Lower leg skin (tissue), 3 donors: ENCODE measurements around the gene ADGRV1.

Source experiments
- POLR2A ChIP-seq, 2 donors: fragments of 450-650 bp; IDR thresholded peaks; one replicate each; pipeline ENCODE4 v1.6.1; 2016 to 2017; ENCODE audit warnings: antibody characterized with exemption in 2 of 2, mild to moderate bottlenecking in 1 of 2, moderate library complexity in 1 of 2
- TF ChIP-seq, protein P1 (sequence below), 3 donors: fragments of 450-650 bp; IDR thresholded peaks; one replicate each; pipeline ENCODE4 v1.5.1; 2016; ENCODE audit warnings: antibody characterized with exemption in 3 of 3, mild to moderate bottlenecking in 3 of 3, moderate library complexity in 2 of 3

- TF ChIP-seq, protein P1, sequence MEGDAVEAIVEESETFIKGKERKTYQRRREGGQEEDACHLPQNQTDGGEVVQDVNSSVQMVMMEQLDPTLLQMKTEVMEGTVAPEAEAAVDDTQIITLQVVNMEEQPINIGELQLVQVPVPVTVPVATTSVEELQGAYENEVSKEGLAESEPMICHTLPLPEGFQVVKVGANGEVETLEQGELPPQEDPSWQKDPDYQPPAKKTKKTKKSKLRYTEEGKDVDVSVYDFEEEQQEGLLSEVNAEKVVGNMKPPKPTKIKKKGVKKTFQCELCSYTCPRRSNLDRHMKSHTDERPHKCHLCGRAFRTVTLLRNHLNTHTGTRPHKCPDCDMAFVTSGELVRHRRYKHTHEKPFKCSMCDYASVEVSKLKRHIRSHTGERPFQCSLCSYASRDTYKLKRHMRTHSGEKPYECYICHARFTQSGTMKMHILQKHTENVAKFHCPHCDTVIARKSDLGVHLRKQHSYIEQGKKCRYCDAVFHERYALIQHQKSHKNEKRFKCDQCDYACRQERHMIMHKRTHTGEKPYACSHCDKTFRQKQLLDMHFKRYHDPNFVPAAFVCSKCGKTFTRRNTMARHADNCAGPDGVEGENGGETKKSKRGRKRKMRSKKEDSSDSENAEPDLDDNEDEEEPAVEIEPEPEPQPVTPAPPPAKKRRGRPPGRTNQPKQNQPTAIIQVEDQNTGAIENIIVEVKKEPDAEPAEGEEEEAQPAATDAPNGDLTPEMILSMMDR (IDR thresholded peaks at IDR 0.05): no peak
- no peak for TF ChIP-seq POLR2A (IDR thresholded peaks at IDR 0.05)
Observed at GRCh38 chr5:90853750-90854149, 295.2 kb downstream of the ADGRV1 start.
